PC-3 (cell line): ENCODE data around the gene ZNF850.

Experiments used
- CTCF ChIP-seq: fragments of 300-600 bp; sonication (generic); conservative IDR thresholded peaks from 2 replicates; pipeline ENCODE4 v1.5.1; 2017; ENCODE audit warnings: antibody characterized with exemption, low read depth, mild to moderate bottlenecking, low read length
- EZH2phosphoT487 ChIP-seq: fragments of 300-600 bp; sonication (generic); IDR thresholded peaks from 2 replicates; pipeline ENCODE4 v1.6.1; 2018; ENCODE audit warnings: mild to moderate bottlenecking, antibody characterized with exemption, low read length, borderline replicate concordance

GRCh38 chr19:36819130-36819630 is 46.6 kb upstream of the ZNF850 start:
- TF ChIP-seq CTCF (no peak), EZH2phosphoT487 (no peak)
